ENCODE results near the gene AGTRAP. TPM values are rescaled to one million over a fixed set of nuclear protein-coding genes. Genes with fewer than 3 reads are reported as not detected.

Gene AGTRAP
- total RNA-seq, 1 experiment from 2014 or later: 77.7 TPM

GRCh38 chr1:11782127-11782708 is 46.3 kb downstream of the AGTRAP start:
- Histone ChIP-seq H3K4me3 (no peak overlapping the region), H3K9me2 (ENCODE audit: insufficient read depth) (no peaks in the 10 kb centered on the region), H3K36me3 (ENCODE audit: low read depth) (no peaks in the 10 kb centered on the region), H3K4me1 (replicated peaks; ENCODE audit: insufficient read depth) (no peaks in the 10 kb centered on the region), H2AFZ (no peak overlapping the region), H3F3A (ENCODE audit: insufficient read depth, low read depth) (no peaks in the 10 kb centered on the region), H3K79me2 (ENCODE audit: low read depth) (no peaks in the 10 kb centered on the region), H3K27ac (no peak overlapping the region), H3K9me3 (ENCODE audit: insufficient read depth, low read depth) (no peaks in the 10 kb centered on the region), H3K27me3 (ENCODE audit: insufficient read depth, low read depth) (no peaks in the 10 kb centered on the region), H4K20me1 (ENCODE audit: insufficient read depth) (no peaks in the 10 kb centered on the region), H3K4me2 (no peak overlapping the region)
- intact Hi-C loops (cut with micrococcal nuclease; ENCODE audit: unreplicated experiment): no loop called here
- POLR2A ChIA-PET (ENCODE audit: unreplicated experiment): interaction anchor here (0.6 kb wide), 2 partner anchors 25 to 45 kb away, joined by 4 to 14 read pairs; no protein-coding TSS in a partner anchor
- BruUV-seq (replicated peaks): no TSS peak
- CTCF ChIA-PET: interaction anchor here (1.0 kb wide), 1 partner anchor 118 kb away, joined by 6 read pairs; no protein-coding TSS in a partner anchor
- no peak for DNase-seq
- no peak for TF ChIP-seq EZH2 (IDR thresholded peaks at IDR 0.05; ENCODE audit: low read depth)
- TF ChIP-seq CTCF (conservative IDR thresholded peaks at IDR 0.05): no peak

DNA sequence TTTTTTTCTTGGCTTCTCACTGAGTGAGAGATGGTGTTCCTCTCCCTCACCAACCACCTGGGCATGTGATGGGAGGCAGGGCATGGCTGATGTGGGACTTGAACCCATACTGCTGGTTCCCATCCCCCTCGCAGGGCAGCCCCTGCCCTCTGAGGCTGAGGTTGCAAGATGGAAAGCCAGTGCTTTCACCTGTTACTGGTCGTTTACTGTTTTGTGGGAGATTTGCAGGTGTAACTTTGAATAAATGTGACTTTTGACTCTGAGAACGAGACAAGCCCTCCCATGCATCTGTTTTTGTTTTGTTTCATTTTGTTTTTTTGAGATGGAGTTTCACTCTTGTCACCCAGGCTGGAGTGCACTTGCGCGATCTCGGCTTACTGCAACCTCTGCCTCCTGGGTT is 47.6 kb downstream of the AGTRAP start:
- no peaks in the 10 kb centered on the region for H3K79me2 ChIP-seq (ENCODE audit: low read depth)
- TF ChIP-seq CTCF (conservative IDR thresholded peaks at IDR 0.05): no peak
- no peak for TF ChIP-seq EZH2 (IDR thresholded peaks at IDR 0.05; ENCODE audit: low read depth)
- H3K9me3 ChIP-seq (ENCODE audit: insufficient read depth, low read depth): no peaks in the 10 kb centered on the region
- BruUV-seq (replicated peaks): no TSS peak
- no peaks in the 10 kb centered on the region for H4K20me1 ChIP-seq (ENCODE audit: insufficient read depth)
- H3K27me3 ChIP-seq (ENCODE audit: insufficient read depth, low read depth): no peaks in the 10 kb centered on the region
- CTCF ChIA-PET: no interaction called here
- intact Hi-C loops (cut with micrococcal nuclease; ENCODE audit: unreplicated experiment): no loop called here
- H3K4me2 ChIP-seq: no peak overlapping the region
- DNase-seq: no peak
- POLR2A ChIA-PET (ENCODE audit: unreplicated experiment): no interaction called here
- no peaks in the 10 kb centered on the region for H3F3A ChIP-seq (ENCODE audit: insufficient read depth, low read depth)
- no peak overlapping the region for H2AFZ ChIP-seq
- no peak overlapping the region for H3K27ac ChIP-seq
- no peaks in the 10 kb centered on the region; the same call in 1 of the 2 replicates for H3K4me1 ChIP-seq (replicated peaks; ENCODE audit: insufficient read depth)
- no peak overlapping the region for H3K4me3 ChIP-seq
- H3K9me2 ChIP-seq (ENCODE audit: insufficient read depth): no peaks in the 10 kb centered on the region
- H3K36me3 ChIP-seq (ENCODE audit: low read depth): no peaks in the 10 kb centered on the region

GRCh38 chr1:11784256-11784992 is 48.5 kb downstream of the AGTRAP start:
- H3K27me3 ChIP-seq (ENCODE audit: insufficient read depth, low read depth): no peaks in the 10 kb centered on the region
- intact Hi-C loops (cut with micrococcal nuclease; ENCODE audit: unreplicated experiment): no loop called here
- no peaks in the 10 kb centered on the region for H3K79me2 ChIP-seq (ENCODE audit: low read depth)
- no peak overlapping the region for H3K4me3 ChIP-seq
- CTCF ChIA-PET: interaction anchor here (0.6 to 1.5 kb wide), 4 partner anchors 10 to 131 kb away, joined by 3 to 7 read pairs (median 4); no protein-coding TSS in a partner anchor
- no peak overlapping the region for H2AFZ ChIP-seq
- no peaks in the 10 kb centered on the region for H3K36me3 ChIP-seq (ENCODE audit: low read depth)
- DNase-seq: no peak
- no peak overlapping the region for H3K4me2 ChIP-seq
- TF ChIP-seq CTCF (conservative IDR thresholded peaks at IDR 0.05) (no peak), EZH2 (IDR thresholded peaks at IDR 0.05; ENCODE audit: low read depth) (no peak)
- no peak overlapping the region for H3K27ac ChIP-seq
- H3K9me3 ChIP-seq (ENCODE audit: insufficient read depth, low read depth): no peaks in the 10 kb centered on the region
- H4K20me1 ChIP-seq (ENCODE audit: insufficient read depth): no peaks in the 10 kb centered on the region
- BruUV-seq (replicated peaks): no TSS peak
- POLR2A ChIA-PET (ENCODE audit: unreplicated experiment): interaction anchor here (0.6 kb wide), 1 partner anchor 49 kb away, joined by 4 read pairs; the partner anchor contains the start of gene AGTRAP
- no peaks in the 10 kb centered on the region for H3K9me2 ChIP-seq (ENCODE audit: insufficient read depth)
- no peaks in the 10 kb centered on the region for H3F3A ChIP-seq (ENCODE audit: insufficient read depth, low read depth)
- H3K4me1 ChIP-seq (replicated peaks; ENCODE audit: insufficient read depth): no peaks in the 10 kb centered on the region; the same call in 1 of the 2 replicates

Measured in PC-9 (cell line).